ENCODE results near the gene PLEKHS1.

DNA sequence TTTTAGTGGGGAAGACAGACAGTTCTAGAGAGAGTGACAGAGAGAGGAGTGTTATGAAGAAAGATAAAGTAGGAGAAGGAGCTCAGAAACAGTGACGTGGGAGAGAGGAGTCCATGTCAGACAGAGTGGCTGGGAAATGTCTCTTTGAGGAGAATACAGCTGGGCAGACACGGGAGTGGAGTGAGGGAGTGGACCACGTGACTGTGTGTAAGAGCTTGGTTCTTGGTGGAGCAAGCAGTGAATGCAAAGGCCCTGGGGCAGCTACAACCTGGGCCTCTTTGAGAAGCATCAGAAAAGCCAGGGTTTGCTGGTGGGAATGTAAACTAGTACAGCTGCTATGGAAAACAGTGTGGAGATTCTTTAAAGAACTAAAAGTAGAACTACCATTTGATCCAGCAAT, 11.9 kb upstream of the PLEKHS1 start:
- no peak for TF ChIP-seq POLR2A (IDR thresholded peaks at IDR 0.05)
- TF ChIP-seq, protein P1, sequence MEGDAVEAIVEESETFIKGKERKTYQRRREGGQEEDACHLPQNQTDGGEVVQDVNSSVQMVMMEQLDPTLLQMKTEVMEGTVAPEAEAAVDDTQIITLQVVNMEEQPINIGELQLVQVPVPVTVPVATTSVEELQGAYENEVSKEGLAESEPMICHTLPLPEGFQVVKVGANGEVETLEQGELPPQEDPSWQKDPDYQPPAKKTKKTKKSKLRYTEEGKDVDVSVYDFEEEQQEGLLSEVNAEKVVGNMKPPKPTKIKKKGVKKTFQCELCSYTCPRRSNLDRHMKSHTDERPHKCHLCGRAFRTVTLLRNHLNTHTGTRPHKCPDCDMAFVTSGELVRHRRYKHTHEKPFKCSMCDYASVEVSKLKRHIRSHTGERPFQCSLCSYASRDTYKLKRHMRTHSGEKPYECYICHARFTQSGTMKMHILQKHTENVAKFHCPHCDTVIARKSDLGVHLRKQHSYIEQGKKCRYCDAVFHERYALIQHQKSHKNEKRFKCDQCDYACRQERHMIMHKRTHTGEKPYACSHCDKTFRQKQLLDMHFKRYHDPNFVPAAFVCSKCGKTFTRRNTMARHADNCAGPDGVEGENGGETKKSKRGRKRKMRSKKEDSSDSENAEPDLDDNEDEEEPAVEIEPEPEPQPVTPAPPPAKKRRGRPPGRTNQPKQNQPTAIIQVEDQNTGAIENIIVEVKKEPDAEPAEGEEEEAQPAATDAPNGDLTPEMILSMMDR (IDR thresholded peaks at IDR 0.05): no peak
- no peak for TF ChIP-seq POLR2AphosphoS5 (IDR thresholded peaks at IDR 0.05)

Measured in prostate gland (tissue), 2 donors.